GM21526 (cell line): Measurements from ENCODE around the gene CHD3.

Experiments
- ATAC-seq: cut with Tn5 transposase; IDR thresholded peaks from one replicate; pipeline ENCODE4 v1.9.1; 2021; ENCODE audit warnings: moderate library complexity; ENCODE audit not compliant: unreplicated experiment, low FRiP score

The CHD3 gene

GRCh38 chr17:7893187-7893880, 4.7 kb downstream of the CHD3 start:
- no peak for ATAC-seq

- ATAC-seq = no peak
Observed at GRCh38 chr17:7894226-7894625, 5.6 kb downstream of the CHD3 start.

GRCh38 chr17:7894866-7895265, 6.3 kb downstream of the CHD3 start:
- ATAC-seq = no peak

- no peak for ATAC-seq
Observed at GRCh38 chr17:7897090-7897489, 8.5 kb downstream of the CHD3 start.

GRCh38 chr17:7897773-7898172, 9.2 kb downstream of the CHD3 start:
- no peak for ATAC-seq

GRCh38 chr17:7903154-7904103, 14.8 kb downstream of the CHD3 start:
- ATAC-seq = no peak

GRCh38 chr17:7909089-7909488, 20.5 kb downstream of the CHD3 start:
- ATAC-seq = no peak

GRCh38 chr17:7910281-7910680, 21.7 kb downstream of the CHD3 start:
- ATAC-seq = no peak

GRCh38 chr17:7910711-7911110, 22.1 kb downstream of the CHD3 start:
- ATAC-seq = no peak

- no peak for ATAC-seq
Observed at GRCh38 chr17:7911116-7911515, 22.5 kb downstream of the CHD3 start.

GRCh38 chr17:7912927-7913524, 24.4 kb downstream of the CHD3 start:
- ATAC-seq = no peak

- no peak for ATAC-seq
Observed at GRCh38 chr17:7915179-7915610, 26.6 kb downstream of the CHD3 start.

- peak; percentile 61 for ATAC-seq
Observed at GRCh38 chr17:7915611-7916384, 27.2 kb downstream of the CHD3 start, which contains the start of gene RNF227. Gene RNF227 (minus strand): TSS chr17:7916289. CDS start chr17:7916195, 94 bp downstream.

- ATAC-seq = no peak
Observed at GRCh38 chr17:7916385-7916682, 27.7 kb downstream of the CHD3 start.

GRCh38 chr17:7916808-7917207, 28.2 kb downstream of the CHD3 start:
- ATAC-seq = no peak

- no peak for ATAC-seq
Observed at GRCh38 chr17:7922269-7922844, 33.8 kb downstream of the CHD3 start.

- no peak for ATAC-seq
Observed at GRCh38 chr17:7922845-7923628, 34.4 kb downstream of the CHD3 start.

- ATAC-seq = no peak
Observed at GRCh38 chr17:7927596-7927995, 39.0 kb downstream of the CHD3 start.
